ENCODE results near the gene GPR55. TPM values are rescaled to one million over a fixed set of nuclear protein-coding genes. Genes with fewer than 3 reads are reported as not detected.
A peak's percentile ranks its signal among the peaks of the same experiment; 100 is the strongest.
"Not testable (repeated sequence)": the region's sequence is repeated elsewhere in the genome, so short reads cannot be mapped to it uniquely, and the experiment has no call there.

The GPR55 gene, protein sequence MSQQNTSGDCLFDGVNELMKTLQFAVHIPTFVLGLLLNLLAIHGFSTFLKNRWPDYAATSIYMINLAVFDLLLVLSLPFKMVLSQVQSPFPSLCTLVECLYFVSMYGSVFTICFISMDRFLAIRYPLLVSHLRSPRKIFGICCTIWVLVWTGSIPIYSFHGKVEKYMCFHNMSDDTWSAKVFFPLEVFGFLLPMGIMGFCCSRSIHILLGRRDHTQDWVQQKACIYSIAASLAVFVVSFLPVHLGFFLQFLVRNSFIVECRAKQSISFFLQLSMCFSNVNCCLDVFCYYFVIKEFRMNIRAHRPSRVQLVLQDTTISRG
- polyA plus RNA-seq = 1 to 10 TPM in 1 of 4 donors, under 1 TPM in 3; 0.22 to 1.6 (median 0.56) TPM
- long read RNA-seq, donor 1 = 0 reads
- long read RNA-seq, donor 2, partial matches to known transcripts = 0 of 1 reads
- long read RNA-seq, donor 2, other reads (novel, unspliced or antisense) = 0 of 1 reads
- long read RNA-seq, donor 3 = 0 reads
- long read RNA-seq, donor 4 = 0 reads
- long read RNA-seq, donor 5 = 0 reads
- long read RNA-seq, donor 6 = 0 reads
- long read RNA-seq, donor 7 = 0 reads
- long read RNA-seq, donor 8 = 0 reads
- long read RNA-seq, donor 9 = 0 reads
- long read RNA-seq, donor 10, partial matches to known transcripts = 0 of 1 reads
- long read RNA-seq, donor 10, other reads (novel, unspliced or antisense) = 0 of 1 reads

GRCh38 chr2:230924470-230925341 lies at the start of gene GPR55:
GPR55 (minus strand) TSS chr2:230925242; CDS start chr2:230910962, 14,280 bp downstream.
- no peaks in the 10 kb centered on the region for H3K4me1 ChIP-seq (ENCODE audit: control insufficient read depth in 3 of 3, insufficient read depth in 2 of 3, low read depth in 1 of 3, low read length in 2 of 3)
- WGBS, 3 donors = 51 to 68% (median 56%) methylated on average over 26 of the region's 26 CpGs
- H3K27ac ChIP-seq (ENCODE audit: low read depth in 1 of 3, low read length in 2 of 3) = peak within 1 kb of the TSS in 2 of 3 donors; percentile 24 to 68
- H3K9me3 ChIP-seq (ENCODE audit: control insufficient read depth in 2 of 2, insufficient read depth in 1 of 2, low read depth in 1 of 2, low read length in 1 of 2) = no peaks in the 10 kb centered on the region
- peaks cover 0 to 4% (median 0%) of the 10 kb centered on the region in 3 donors for H3K27me3 ChIP-seq (ENCODE audit: control insufficient read depth in 3 of 3, insufficient read depth in 3 of 3, low read length in 3 of 3)
- no peak for FAIRE-seq
- H3K36me3 ChIP-seq (ENCODE audit: control insufficient read depth in 3 of 3, insufficient read depth in 2 of 3, low read depth in 1 of 3, low read length in 3 of 3) = no peaks in the 10 kb centered on the region
- peak within 1 kb of the TSS in 1 of 3 donors; percentile 33 for H3K4me3 ChIP-seq (ENCODE audit: low read depth in 1 of 3, low read length in 3 of 3)
- DNase-seq = peak in 1 of 2 donors; percentile 52

DNA sequence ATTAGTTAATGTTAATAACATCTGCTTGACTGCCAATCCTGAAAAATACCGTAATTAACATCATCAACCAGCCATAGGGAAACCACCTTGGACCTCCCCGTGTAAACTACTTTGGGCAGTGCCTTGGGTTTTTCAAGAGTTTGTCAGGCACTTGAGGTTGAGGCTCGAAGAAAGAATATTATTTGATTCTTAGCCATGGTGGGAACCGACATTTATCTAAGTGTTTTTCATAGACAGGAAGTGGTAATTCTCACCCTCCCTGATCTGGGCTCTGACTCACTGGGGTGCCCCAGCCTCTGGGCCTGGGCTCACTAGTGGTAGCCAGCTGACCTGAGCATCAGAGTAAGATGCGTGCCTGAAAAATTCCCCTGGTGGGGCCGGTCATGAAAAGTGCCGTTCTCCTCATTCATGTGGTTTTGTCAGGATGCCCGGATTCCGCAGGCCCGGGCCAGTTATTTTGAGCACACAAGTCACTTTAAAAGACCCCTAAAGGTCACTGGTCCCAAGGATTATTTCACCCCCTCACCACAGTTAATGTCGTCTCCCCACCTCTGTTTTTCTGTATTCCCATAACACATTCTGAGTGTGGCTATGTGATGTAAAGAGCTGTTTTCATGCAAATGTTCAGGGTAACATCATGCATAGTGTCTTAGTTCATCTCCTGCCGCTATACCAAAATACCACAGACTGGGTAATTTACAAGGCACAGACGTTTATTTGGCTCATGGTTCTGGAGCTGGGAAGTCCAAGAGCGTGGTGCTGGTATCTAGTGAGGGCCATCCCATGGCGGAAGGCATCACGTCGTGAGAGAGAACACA lies 49.3 kb upstream of the GPR55 start:
- Histone ChIP-seq H3K36me3 (ENCODE audit: control insufficient read depth in 3 of 3, insufficient read depth in 2 of 3, low read depth in 1 of 3, low read length in 3 of 3) (no peaks in the 10 kb centered on the region), H3K27me3 (ENCODE audit: control insufficient read depth in 3 of 3, insufficient read depth in 3 of 3, low read length in 3 of 3) (no peaks in the 10 kb centered on the region), H3K27ac (ENCODE audit: low read depth in 1 of 3, low read length in 2 of 3) (peak overlapping the region in 2 of 3 donors; percentile 43 to 52), H3K4me1 (ENCODE audit: control insufficient read depth in 3 of 3, insufficient read depth in 2 of 3, low read depth in 1 of 3, low read length in 2 of 3) (no peaks in the 10 kb centered on the region), H3K9me3 (ENCODE audit: control insufficient read depth in 2 of 2, insufficient read depth in 1 of 2, low read depth in 1 of 2, low read length in 1 of 2) (no peaks in the 10 kb centered on the region), H3K4me3 (ENCODE audit: low read depth in 1 of 3, low read length in 3 of 3) (no peak overlapping the region)
- WGBS, 3 donors = 73 to 83% (median 74%) methylated on average over 17 of the region's 17 CpGs
- FAIRE-seq (no peak), DNase-seq (peak in 1 of 2 donors; percentile 53)

DNA sequence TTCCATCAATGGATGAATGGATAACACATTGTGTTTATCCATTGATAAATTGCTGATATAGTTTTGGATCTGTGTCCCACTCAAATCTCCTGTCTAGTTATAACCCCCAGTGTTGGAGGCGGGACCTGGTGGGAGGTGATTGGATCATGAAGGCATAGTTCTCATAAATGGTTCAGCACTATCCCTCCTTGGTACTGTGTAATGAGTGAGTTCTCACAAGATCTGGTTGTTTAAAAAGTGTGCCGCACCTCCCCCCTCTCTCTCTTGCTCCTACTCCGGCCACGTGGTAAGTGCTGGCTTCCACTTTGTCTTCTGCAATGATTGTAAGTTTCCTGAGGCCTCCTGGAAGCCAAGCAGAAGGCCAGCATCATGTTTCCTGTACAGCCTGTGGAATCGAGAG lies 47.0 kb upstream of the GPR55 start:
- no peaks in the 10 kb centered on the region for H3K9me3 ChIP-seq (ENCODE audit: control insufficient read depth in 2 of 2, insufficient read depth in 1 of 2, low read depth in 1 of 2, low read length in 1 of 2)
- no peaks in the 10 kb centered on the region for H3K36me3 ChIP-seq (ENCODE audit: control insufficient read depth in 3 of 3, insufficient read depth in 2 of 3, low read depth in 1 of 3, low read length in 3 of 3)
- H3K27me3 ChIP-seq (ENCODE audit: control insufficient read depth in 3 of 3, insufficient read depth in 3 of 3, low read length in 3 of 3) = no peaks in the 10 kb centered on the region
- no peak for DNase-seq
- H3K4me1 ChIP-seq (ENCODE audit: control insufficient read depth in 3 of 3, insufficient read depth in 2 of 3, low read depth in 1 of 3, low read length in 2 of 3) = no peaks in the 10 kb centered on the region
- H3K4me3 ChIP-seq (ENCODE audit: low read depth in 1 of 3, low read length in 3 of 3) = no peak overlapping the region
- WGBS, 3 donors = 67 to 77% (median 77%) methylated on average over 5 of the region's 5 CpGs
- H3K27ac ChIP-seq (ENCODE audit: low read depth in 1 of 3, low read length in 2 of 3) = no peak overlapping the region
- no peak for FAIRE-seq

DNA sequence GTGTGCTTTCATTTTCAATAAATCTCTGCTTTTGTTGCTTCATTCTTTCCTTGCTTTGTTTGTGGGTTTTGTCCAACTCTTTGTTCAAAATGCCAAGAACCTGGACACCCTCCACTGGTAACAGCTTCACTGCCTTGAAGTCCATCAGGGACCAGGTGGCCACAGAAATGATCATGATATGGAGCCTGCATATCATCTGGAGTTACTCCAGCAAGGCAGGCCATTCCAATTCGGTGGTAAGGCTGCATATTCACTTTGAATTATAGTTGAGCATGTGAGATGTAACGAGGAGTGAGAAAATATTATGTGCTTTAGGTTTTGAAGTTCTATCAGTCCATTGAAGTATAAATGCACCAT lies 44.6 kb upstream of the GPR55 start:
- Histone ChIP-seq H3K4me3 (ENCODE audit: low read depth in 1 of 3, low read length in 3 of 3) (no peak overlapping the region), H3K27ac (ENCODE audit: low read depth in 1 of 3, low read length in 2 of 3) (no peak overlapping the region), H3K4me1 (ENCODE audit: control insufficient read depth in 3 of 3, insufficient read depth in 2 of 3, low read depth in 1 of 3, low read length in 2 of 3) (no peaks in the 10 kb centered on the region), H3K27me3 (ENCODE audit: control insufficient read depth in 3 of 3, insufficient read depth in 3 of 3, low read length in 3 of 3) (no peaks in the 10 kb centered on the region), H3K9me3 (ENCODE audit: control insufficient read depth in 2 of 2, insufficient read depth in 1 of 2, low read depth in 1 of 2, low read length in 1 of 2) (no peaks in the 10 kb centered on the region), H3K36me3 (ENCODE audit: control insufficient read depth in 3 of 3, insufficient read depth in 2 of 3, low read depth in 1 of 3, low read length in 3 of 3) (no peaks in the 10 kb centered on the region)
- FAIRE-seq = no peak
- DNase-seq = no peak
- 32 to 66% (median 53%) methylated on average over 2 of the region's 2 CpGs for WGBS, 3 donors

DNA sequence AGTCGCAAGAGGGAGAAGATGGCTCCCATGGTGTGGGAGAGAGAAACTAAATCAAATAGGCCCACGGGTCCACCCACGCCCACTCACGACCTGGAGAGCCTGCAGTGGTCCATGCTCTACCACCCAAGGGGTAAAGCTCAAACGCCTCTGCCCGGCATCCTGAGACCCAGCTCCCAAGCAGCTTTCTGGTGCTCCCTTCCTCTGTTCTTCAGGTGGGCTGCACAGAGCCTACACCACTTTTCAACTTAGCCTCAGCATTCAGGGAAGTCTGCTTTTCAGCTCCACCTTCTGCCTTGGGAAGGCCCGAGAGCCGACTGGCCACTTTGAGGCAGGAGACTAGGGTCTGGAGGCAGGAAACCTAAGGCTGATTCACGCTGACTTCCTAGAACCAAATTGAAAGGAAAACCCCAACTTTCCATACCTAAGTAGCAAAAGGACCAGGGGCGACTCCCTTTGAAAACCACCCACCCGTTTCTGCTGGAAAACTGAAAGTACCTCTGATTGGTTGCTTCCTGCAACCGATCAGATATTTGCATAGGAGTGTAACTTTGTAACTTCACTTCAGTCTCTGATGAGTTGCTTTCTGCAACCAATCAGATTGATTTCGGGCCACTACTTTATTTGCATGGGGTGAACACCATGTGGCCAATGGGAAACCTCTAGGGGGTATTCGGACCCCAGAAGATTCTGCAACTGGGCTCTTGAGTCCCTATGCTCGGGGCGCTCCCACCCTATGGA lies 44.0 kb upstream of the GPR55 start:
- DNase-seq = peak in 1 of 2 donors; percentile 72
- 45 to 73% (median 64%) methylated on average over 16 of the region's 16 CpGs for WGBS, 3 donors
- Histone ChIP-seq H3K36me3 (ENCODE audit: control insufficient read depth in 3 of 3, insufficient read depth in 2 of 3, low read depth in 1 of 3, low read length in 3 of 3) (no peaks in the 10 kb centered on the region), H3K4me3 (ENCODE audit: low read depth in 1 of 3, low read length in 3 of 3) (peak overlapping the region in 1 of 3 donors; percentile 2), H3K4me1 (ENCODE audit: control insufficient read depth in 3 of 3, insufficient read depth in 2 of 3, low read depth in 1 of 3, low read length in 2 of 3) (no peaks in the 10 kb centered on the region), H3K27me3 (ENCODE audit: control insufficient read depth in 3 of 3, insufficient read depth in 3 of 3, low read length in 3 of 3) (no peaks in the 10 kb centered on the region), H3K9me3 (ENCODE audit: control insufficient read depth in 2 of 2, insufficient read depth in 1 of 2, low read depth in 1 of 2, low read length in 1 of 2) (peaks cover 0 to 2% of the 10 kb centered on the region in 2 donors), H3K27ac (ENCODE audit: low read depth in 1 of 3, low read length in 2 of 3) (no peak overlapping the region)
- FAIRE-seq = no peak

GRCh38 chr2:230968314-230968713 lies 43.3 kb upstream of the GPR55 start:
- 77 to 93% (median 86%) methylated on average over 5 to 6 of the region's 6 CpGs for WGBS, 3 donors
- H3K27ac ChIP-seq (ENCODE audit: low read depth in 1 of 3, low read length in 2 of 3); H3K36me3 ChIP-seq (ENCODE audit: control insufficient read depth in 3 of 3, insufficient read depth in 2 of 3, low read depth in 1 of 3, low read length in 3 of 3); DNase-seq; H3K27me3 ChIP-seq (ENCODE audit: control insufficient read depth in 3 of 3, insufficient read depth in 3 of 3, low read length in 3 of 3); H3K4me3 ChIP-seq (ENCODE audit: low read depth in 1 of 3, low read length in 3 of 3); H3K4me1 ChIP-seq (ENCODE audit: control insufficient read depth in 3 of 3, insufficient read depth in 2 of 3, low read depth in 1 of 3, low read length in 2 of 3); H3K9me3 ChIP-seq (ENCODE audit: control insufficient read depth in 2 of 2, insufficient read depth in 1 of 2, low read depth in 1 of 2, low read length in 1 of 2); FAIRE-seq: not testable (repeated sequence)

GRCh38 chr2:230967113-230967512 lies 42.1 kb upstream of the GPR55 start:
- Histone ChIP-seq H3K4me1 (ENCODE audit: control insufficient read depth in 3 of 3, insufficient read depth in 2 of 3, low read depth in 1 of 3, low read length in 2 of 3) (no peaks in the 10 kb centered on the region), H3K36me3 (ENCODE audit: control insufficient read depth in 3 of 3, insufficient read depth in 2 of 3, low read depth in 1 of 3, low read length in 3 of 3) (no peaks in the 10 kb centered on the region), H3K27ac (ENCODE audit: low read depth in 1 of 3, low read length in 2 of 3) (no peak overlapping the region), H3K9me3 (ENCODE audit: control insufficient read depth in 2 of 2, insufficient read depth in 1 of 2, low read depth in 1 of 2, low read length in 1 of 2) (peaks cover 0 to 2% of the 10 kb centered on the region in 2 donors), H3K27me3 (ENCODE audit: control insufficient read depth in 3 of 3, insufficient read depth in 3 of 3, low read length in 3 of 3) (no peaks in the 10 kb centered on the region), H3K4me3 (ENCODE audit: low read depth in 1 of 3, low read length in 3 of 3) (no peak overlapping the region)
- no peak for DNase-seq
- WGBS, 3 donors = 90 to 93% (median 93%) methylated on average over 3 of the region's 3 CpGs
- no peak for FAIRE-seq
